Suprapubic skin (tissue), 4 donors: Measurements from ENCODE around the gene SCAP.

Experiments
- POLR2A ChIP-seq, 2 donors: fragments of 450-650 bp; IDR thresholded peaks; one replicate each; pipeline ENCODE4 v1.6.1; 2017; ENCODE audit warnings: antibody characterized with exemption in 2 of 2, mild to moderate bottlenecking in 2 of 2, moderate library complexity in 2 of 2
- POLR2AphosphoS5 ChIP-seq, 3 donors: sonication (generic); formaldehyde crosslinking; IDR thresholded peaks; one replicate each; pipeline ENCODE4 v1.6.1; 2017; ENCODE audit warnings: antibody characterized with exemption in 3 of 3
- TF ChIP-seq, protein P1 (sequence below), 2 donors: fragments of 200-600 bp in 1 of 2; fragments of 450-650 bp in 1 of 2; sonication (generic) in 1 of 2; IDR thresholded peaks; one replicate each; pipeline ENCODE4 v1.5.1; 2016 to 2019; ENCODE audit warnings: antibody characterized with exemption in 2 of 2, mild to moderate bottlenecking in 1 of 2, moderate library complexity in 1 of 2

DNA sequence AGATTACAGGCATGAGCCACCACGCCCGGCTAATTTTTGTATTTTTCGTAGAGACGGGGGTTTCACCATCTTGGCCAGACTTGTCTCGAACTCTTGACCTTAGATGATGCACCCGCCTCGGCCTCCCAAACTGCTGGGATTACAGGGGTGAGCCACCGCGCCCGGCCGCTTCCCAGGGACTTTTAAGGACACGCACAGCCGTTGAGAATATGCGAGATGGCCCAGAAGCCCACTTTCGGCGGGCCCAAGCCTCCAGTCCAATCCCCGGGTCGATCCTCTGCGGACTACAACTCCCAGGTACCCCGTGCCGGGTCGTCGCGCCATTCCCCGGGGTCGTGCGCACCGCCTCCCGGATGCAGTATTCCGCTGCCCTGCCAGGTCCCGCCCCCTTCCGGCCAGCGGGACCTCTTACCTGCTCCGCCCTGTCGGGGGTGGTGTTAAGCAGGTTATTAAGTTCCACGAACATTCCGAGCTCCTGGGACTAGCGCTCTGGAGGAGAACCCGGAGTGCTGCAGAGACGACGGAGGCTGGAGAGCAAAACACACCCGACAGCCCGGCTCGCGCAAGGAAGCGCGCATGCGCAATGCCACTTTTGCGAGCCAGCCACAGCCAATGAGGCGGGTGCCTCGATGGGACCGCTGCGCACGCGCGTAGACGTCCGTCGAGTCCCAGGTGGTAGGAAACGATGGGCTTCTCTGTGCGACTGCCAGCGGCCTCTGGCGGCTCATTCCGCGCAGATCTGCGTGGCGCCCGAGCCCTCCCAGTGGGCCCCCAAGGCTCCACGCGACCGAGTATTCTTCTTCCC is 37.6 kb upstream of the SCAP start, which contains the start of gene ELP6:
- TF ChIP-seq, protein P1, sequence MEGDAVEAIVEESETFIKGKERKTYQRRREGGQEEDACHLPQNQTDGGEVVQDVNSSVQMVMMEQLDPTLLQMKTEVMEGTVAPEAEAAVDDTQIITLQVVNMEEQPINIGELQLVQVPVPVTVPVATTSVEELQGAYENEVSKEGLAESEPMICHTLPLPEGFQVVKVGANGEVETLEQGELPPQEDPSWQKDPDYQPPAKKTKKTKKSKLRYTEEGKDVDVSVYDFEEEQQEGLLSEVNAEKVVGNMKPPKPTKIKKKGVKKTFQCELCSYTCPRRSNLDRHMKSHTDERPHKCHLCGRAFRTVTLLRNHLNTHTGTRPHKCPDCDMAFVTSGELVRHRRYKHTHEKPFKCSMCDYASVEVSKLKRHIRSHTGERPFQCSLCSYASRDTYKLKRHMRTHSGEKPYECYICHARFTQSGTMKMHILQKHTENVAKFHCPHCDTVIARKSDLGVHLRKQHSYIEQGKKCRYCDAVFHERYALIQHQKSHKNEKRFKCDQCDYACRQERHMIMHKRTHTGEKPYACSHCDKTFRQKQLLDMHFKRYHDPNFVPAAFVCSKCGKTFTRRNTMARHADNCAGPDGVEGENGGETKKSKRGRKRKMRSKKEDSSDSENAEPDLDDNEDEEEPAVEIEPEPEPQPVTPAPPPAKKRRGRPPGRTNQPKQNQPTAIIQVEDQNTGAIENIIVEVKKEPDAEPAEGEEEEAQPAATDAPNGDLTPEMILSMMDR (IDR thresholded peaks at IDR 0.05) = peak in 1 of 2 donors; percentile 32
- TF ChIP-seq POLR2AphosphoS5 (IDR thresholded peaks at IDR 0.05) (peak in 1 of 3 donors; percentile 38), POLR2A (IDR thresholded peaks at IDR 0.05) (peak in 1 of 2 donors; percentile 5)
